Mesenchymal stem cell (in vitro differentiated cells and primary cell): Measurements from ENCODE around the gene NKX1-2.

ENCODE experiments used
- DNase-seq: peaks from one replicate; pipeline ENCODE4 v3.0.0-alpha.2; 2013
- H2AFZ ChIP-seq: one replicate; pipeline ENCODE4 v1.6.1; 2013; ENCODE audit warnings: low read depth, mild to moderate bottlenecking, control low read depth, inconsistent platforms, low read length, moderate library complexity
- H2AK5ac ChIP-seq: 2 replicates; pipeline ENCODE4 v1.6.1; 2013; ENCODE audit warnings: low read length, moderate library complexity, mild to moderate bottlenecking, inconsistent platforms; ENCODE audit not compliant: severe bottlenecking
- H2BK120ac ChIP-seq: one replicate; pipeline ENCODE4 v1.6.1; 2013; ENCODE audit warnings: low read depth, mild to moderate bottlenecking, inconsistent platforms, low read length, moderate library complexity
- H2BK12ac ChIP-seq, 2 experiments: one replicate each; pipeline ENCODE4 v1.6.1; 2013; ENCODE audit warnings: inconsistent platforms in 2 of 2, low read length in 2 of 2, mild to moderate bottlenecking in 2 of 2, moderate library complexity in 2 of 2, control low read depth in 1 of 2
- H2BK15ac ChIP-seq: one replicate; pipeline ENCODE4 v1.6.1; 2013; ENCODE audit warnings: mild to moderate bottlenecking, low read depth, inconsistent platforms; ENCODE audit not compliant: poor library complexity, severe bottlenecking
- H2BK5ac ChIP-seq: 2 replicates; pipeline ENCODE4 v1.6.1; 2013; ENCODE audit warnings: low read depth, mild to moderate bottlenecking, low read length, control low read depth, inconsistent platforms; ENCODE audit not compliant: poor library complexity, severe bottlenecking
- H3K14ac ChIP-seq, 2 experiments: one replicate each; pipeline ENCODE4 v1.6.1; 2013; ENCODE audit warnings: inconsistent platforms in 2 of 2, low read length in 2 of 2, control low read depth in 1 of 2, mild to moderate bottlenecking in 1 of 2, moderate library complexity in 1 of 2
- H3K18ac ChIP-seq, 2 experiments: one replicate each; pipeline ENCODE4 v1.6.1; 2013; ENCODE audit warnings: inconsistent platforms in 2 of 2, low read length in 2 of 2, control low read depth in 1 of 2, low read depth in 1 of 2, mild to moderate bottlenecking in 1 of 2
- H3K23ac ChIP-seq, 2 experiments: one replicate each; pipeline ENCODE4 v1.6.1; 2013; ENCODE audit warnings: inconsistent platforms in 2 of 2, low read length in 2 of 2, mild to moderate bottlenecking in 2 of 2, moderate library complexity in 2 of 2, control low read depth in 1 of 2
- H3K27ac ChIP-seq: 2 replicates; pipeline ENCODE4 v1.5.1; 2013; ENCODE audit warnings: mild to moderate bottlenecking, moderate library complexity, low read length, control low read depth, inconsistent platforms; ENCODE audit not compliant: poor library complexity, severe bottlenecking
- H3K27me3 ChIP-seq, 2 experiments: 2 replicates each; pipeline versions ENCODE4 v1.6.1 to v1.7.0; 2013; ENCODE audit warnings: low read length in 2 of 2, mild to moderate bottlenecking in 2 of 2, moderate library complexity in 2 of 2, control low read depth in 1 of 2, inconsistent platforms in 1 of 2; ENCODE audit not compliant: control insufficient read depth in 1 of 2, insufficient read depth in 1 of 2
- H3K36me3 ChIP-seq, 2 experiments: 2 replicates each; pipeline versions ENCODE4 v1.6.1 to v1.7.0; 2013; ENCODE audit warnings: low read length in 2 of 2, control low read depth in 1 of 2, inconsistent platforms in 1 of 2, low read depth in 1 of 2, mild to moderate bottlenecking in 1 of 2; ENCODE audit not compliant: insufficient read depth in 2 of 2, control insufficient read depth in 1 of 2
- H3K4ac ChIP-seq, 2 experiments: one replicate each; pipeline ENCODE4 v1.6.1; 2013; ENCODE audit warnings: inconsistent platforms in 2 of 2, low read length in 2 of 2, mild to moderate bottlenecking in 2 of 2, moderate library complexity in 2 of 2, control low read depth in 1 of 2, low read depth in 1 of 2
- H3K4me1 ChIP-seq: 2 replicates; pipeline ENCODE4 v1.6.1; 2013; ENCODE audit warnings: low read depth, low read length, control low read depth; ENCODE audit not compliant: control insufficient read depth, insufficient read depth
- H3K4me2 ChIP-seq: 2 replicates; pipeline ENCODE4 v1.6.1; 2013; ENCODE audit warnings: low read length, mild to moderate bottlenecking, inconsistent platforms; ENCODE audit not compliant: poor library complexity, severe bottlenecking
- H3K4me3 ChIP-seq, 2 experiments: 2 replicates each; pipeline versions ENCODE4 v1.5.1 to v1.7.0; 2013; ENCODE audit warnings: low read length in 2 of 2, mild to moderate bottlenecking in 2 of 2, control low read depth in 1 of 2, low read depth in 1 of 2; ENCODE audit not compliant: insufficient read depth in 1 of 2
- H3K79me1 ChIP-seq: replicated peaks from 2 replicates; pipeline ENCODE4 v1.6.1; 2013; ENCODE audit warnings: mild to moderate bottlenecking, control low read depth, low read length, inconsistent platforms; ENCODE audit not compliant: poor library complexity, severe bottlenecking
- H3K9ac ChIP-seq: 2 replicates; pipeline ENCODE4 v1.7.0; 2013; ENCODE audit warnings: mild to moderate bottlenecking, low read length, moderate library complexity
- H3K9me3 ChIP-seq: 2 replicates; pipeline ENCODE4 v1.7.0; 2013; ENCODE audit warnings: mild to moderate bottlenecking, low read length; ENCODE audit not compliant: control insufficient read depth
- H4K8ac ChIP-seq: one replicate; pipeline ENCODE4 v1.6.1; 2013; ENCODE audit warnings: inconsistent platforms, mild to moderate bottlenecking, low read length, moderate library complexity
- H4K91ac ChIP-seq: one replicate; pipeline ENCODE4 v1.6.1; 2013; ENCODE audit warnings: mild to moderate bottlenecking, low read length, inconsistent platforms
- WGBS: methylation state at CpG from one replicate; pipeline ENCODE4 v1.1.7; 2013; ENCODE audit warnings: mixed read lengths; 5-methylcytosine and 5-hydroxymethylcytosine counted together

NKX1-2 gene

DNA sequence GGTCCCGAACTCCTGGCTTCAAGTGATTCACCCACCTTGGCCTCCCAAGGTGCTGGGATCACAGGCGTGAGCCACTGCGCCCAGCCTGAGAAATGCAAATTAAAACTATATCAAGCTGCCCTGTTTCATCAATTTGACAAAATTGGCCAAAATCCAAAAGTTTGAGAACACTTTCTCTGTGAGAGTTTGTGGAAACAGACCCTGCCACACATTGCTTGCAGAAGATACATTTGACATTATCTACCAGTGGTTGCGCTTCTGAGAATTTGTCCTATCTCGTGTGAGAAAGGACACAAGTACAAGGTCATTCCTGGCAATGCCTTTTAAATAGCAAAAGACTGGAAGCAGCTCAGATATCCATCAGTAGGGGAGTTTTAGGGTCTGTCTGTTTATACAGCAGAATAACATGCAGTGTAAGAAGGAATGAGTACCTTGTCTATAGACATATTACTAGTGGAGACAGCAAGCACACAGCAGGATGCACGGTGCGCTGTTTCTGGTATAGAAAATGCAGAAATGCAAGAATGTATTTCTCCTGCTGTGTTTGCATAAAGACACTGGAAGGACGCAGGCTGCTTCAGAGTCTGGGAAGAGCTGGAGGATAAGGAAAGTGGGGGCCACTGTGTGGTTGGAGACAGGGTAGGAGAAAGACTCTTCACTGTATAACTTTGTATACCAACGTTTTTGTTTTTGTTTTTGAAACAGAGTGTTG, 16.1 kb upstream of the NKX1-2 start:
- Histone ChIP-seq H3K14ac (no peak overlapping the region), H2BK12ac (no peak overlapping the region), H4K91ac (no peak overlapping the region), H3K9ac (no peak overlapping the region), H3K79me1 (peaks cover 33% of the 10 kb centered on the region), H3K4me2 (no peak overlapping the region), H3K18ac (no peak overlapping the region), H2BK120ac (no peak overlapping the region), H3K27me3 (no peaks in the 10 kb centered on the region), H2BK15ac (no peak overlapping the region), H2AFZ (no peak overlapping the region), H3K4ac (no peak overlapping the region), H3K36me3 (peaks cover 0 to 21% of the 10 kb centered on the region in 2 experiments), H3K4me1 (peaks cover 7% of the 10 kb centered on the region), H3K4me3 (no peak overlapping the region), H2BK5ac (no peak overlapping the region), H2AK5ac (no peak overlapping the region), H3K23ac (no peak overlapping the region), H4K8ac (no peak overlapping the region), H3K9me3 (no peaks in the 10 kb centered on the region), H3K27ac (no peak overlapping the region)
- DNase-seq: no peak
- 83% methylated on average over 9 of the region's 9 CpGs for WGBS

- Histone ChIP-seq H3K14ac (no peak overlapping the region), H3K36me3 (peaks cover 0 to 16% of the 10 kb centered on the region in 2 experiments), H3K4me2 (no peak overlapping the region), H2AK5ac (no peak overlapping the region), H3K4ac (no peak overlapping the region), H3K18ac (no peak overlapping the region), H3K27ac (no peak overlapping the region), H4K91ac (no peak overlapping the region), H3K79me1 (peaks cover 28% of the 10 kb centered on the region), H3K9me3 (no peaks in the 10 kb centered on the region), H2BK120ac (no peak overlapping the region), H2BK12ac (no peak overlapping the region), H2BK15ac (no peak overlapping the region), H3K9ac (no peak overlapping the region), H2BK5ac (no peak overlapping the region), H3K4me3 (no peak overlapping the region), H2AFZ (no peak overlapping the region), H4K8ac (no peak overlapping the region), H3K23ac (no peak overlapping the region), H3K27me3 (no peaks in the 10 kb centered on the region), H3K4me1 (peaks cover 7% of the 10 kb centered on the region)
- 80% methylated on average over 17 of the region's 17 CpGs for WGBS
- no peak for DNase-seq
These were observed 15.4 kb upstream of the NKX1-2 start for GRCh38 chr10:124465003-124465776.

GRCh38 chr10:124464028-124464965, 14.5 kb upstream of the NKX1-2 start:
- Histone ChIP-seq H3K9me3 (no peaks in the 10 kb centered on the region), H3K27ac (no peak overlapping the region), H4K8ac (peak overlapping the region; percentile 42), H3K4me2 (no peak overlapping the region), H2BK5ac (no peak overlapping the region), H2AK5ac (no peak overlapping the region), H3K4me1 (peaks cover 7% of the 10 kb centered on the region), H3K9ac (no peak overlapping the region), H3K4me3 (no peak overlapping the region), H3K36me3 (peaks cover 0 to 9% of the 10 kb centered on the region in 2 experiments), H3K27me3 (no peaks in the 10 kb centered on the region), H3K14ac (no peak overlapping the region), H2BK12ac (no peak overlapping the region), H3K4ac (no peak overlapping the region), H4K91ac (no peak overlapping the region), H2AFZ (no peak overlapping the region), H2BK120ac (no peak overlapping the region), H3K23ac (no peak overlapping the region), H2BK15ac (no peak overlapping the region), H3K18ac (no peak overlapping the region), H3K79me1 (peaks cover 23% of the 10 kb centered on the region)
- DNase-seq: peak; percentile 11
- WGBS: 87% methylated on average over 9 of the region's 9 CpGs
